MM.1S (cell line): ENCODE data around the gene UST.

Source experiments
- DNase-seq: peaks from one replicate; pipeline ENCODE4 v3.0.0-alpha.2; 2015
- H2AFZ ChIP-seq: fragments of 300-600 bp; sonication (generic); 2 replicates; pipeline ENCODE4 v1.6.0; 2016; ENCODE audit warnings: antibody characterized with exemption, low read length
- H3F3A ChIP-seq: fragments of 300-600 bp; sonication (generic); 2 replicates; pipeline ENCODE4 v1.6.1; 2016; ENCODE audit warnings: mild to moderate bottlenecking, antibody characterized with exemption, low read length, moderate library complexity, mixed read lengths; ENCODE audit not compliant: insufficient read depth
- H3K27ac ChIP-seq: fragments of 300-600 bp; sonication (generic); 2 replicates; pipeline ENCODE4 v1.5.1; 2016; ENCODE audit warnings: mild to moderate bottlenecking, low read length
- H3K27me3 ChIP-seq: fragments of 300-600 bp; sonication (generic); replicated peaks from 2 replicates; pipeline ENCODE4 v1.6.0; 2016; ENCODE audit warnings: low read length; ENCODE audit not compliant: insufficient read depth
- H3K36me3 ChIP-seq: fragments of 300-600 bp; sonication (generic); replicated peaks from 2 replicates; pipeline ENCODE4 v1.6.1; 2016; ENCODE audit warnings: mild to moderate bottlenecking, low read length, mixed read lengths; ENCODE audit not compliant: insufficient read depth
- H3K4me1 ChIP-seq: fragments of 300-600 bp; sonication (generic); 2 replicates; pipeline ENCODE4 v1.6.1; 2016; ENCODE audit warnings: low read length, mixed read lengths
- H3K4me2 ChIP-seq: fragments of 300-600 bp; sonication (generic); 2 replicates; pipeline ENCODE4 v1.6.0; 2016; ENCODE audit warnings: low read depth, low read length
- H3K4me3 ChIP-seq: fragments of 300-600 bp; sonication (generic); 2 replicates; pipeline ENCODE4 v1.5.1; 2016; ENCODE audit warnings: low read length, mixed read lengths
- H3K79me2 ChIP-seq: fragments of 300-600 bp; sonication (generic); 2 replicates; pipeline ENCODE4 v1.6.1; 2016; ENCODE audit warnings: mixed run types, low read length, mixed read lengths
- H3K9ac ChIP-seq: fragments of 300-600 bp; sonication (generic); 2 replicates; pipeline ENCODE4 v1.6.1; 2016; ENCODE audit warnings: low read length, mixed read lengths
- H3K9me2 ChIP-seq: fragments of 300-600 bp; sonication (generic); replicated peaks from 2 replicates; pipeline ENCODE4 v1.6.1; 2016; ENCODE audit warnings: mild to moderate bottlenecking, low read length, mixed read lengths; ENCODE audit not compliant: insufficient read depth
- H3K9me3 ChIP-seq: fragments of 300-600 bp; sonication (generic); replicated peaks from 2 replicates; pipeline ENCODE4 v1.6.1; 2016; ENCODE audit warnings: mild to moderate bottlenecking, low read length, mixed read lengths; ENCODE audit not compliant: insufficient read depth
- H4K20me1 ChIP-seq: fragments of 300-600 bp; sonication (generic); 2 replicates; pipeline ENCODE4 v1.6.1; 2016; ENCODE audit warnings: mild to moderate bottlenecking, low read length, moderate library complexity, mixed read lengths; ENCODE audit not compliant: insufficient read depth
- EZH2 ChIP-seq: fragments of 300-600 bp; sonication (generic); optimal IDR thresholded peaks from 2 replicates; pipeline ENCODE3; 2017; ENCODE audit warnings: low read depth, mild to moderate bottlenecking, antibody characterized with exemption, low read length, mixed read lengths
- EZH2phosphoT487 ChIP-seq: fragments of 300-600 bp; sonication (generic); IDR thresholded peaks from 2 replicates; pipeline ENCODE4 v1.6.1; 2018; ENCODE audit warnings: antibody characterized with exemption, low read length
- TF ChIP-seq, protein P1 (sequence below): fragments of 300-600 bp; sonication (generic); IDR thresholded peaks from 2 replicates; pipeline ENCODE4 v1.5.1; 2016; ENCODE audit warnings: antibody characterized with exemption, low read length, mixed read lengths

Gene UST

DNA sequence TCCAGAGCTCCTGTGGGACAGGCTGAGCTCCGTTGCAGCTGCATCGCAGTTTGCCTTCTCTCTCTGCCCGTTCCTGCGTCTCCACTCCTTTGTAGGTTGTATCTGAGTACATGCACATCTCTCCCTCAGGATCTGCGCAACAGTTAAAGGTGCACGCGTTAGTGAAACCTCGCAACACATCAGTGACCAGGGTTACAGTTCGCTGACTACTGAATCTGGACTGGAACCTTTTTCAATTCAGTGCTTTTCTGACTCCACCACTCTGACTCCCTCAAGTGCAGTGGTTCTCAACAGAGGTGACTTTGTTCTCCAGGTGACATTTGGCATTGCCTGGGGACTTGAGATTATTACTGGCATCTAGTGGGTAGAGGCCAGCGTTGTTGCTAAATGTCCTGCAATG, 44.0 kb downstream of the UST start:
- no peaks in the 10 kb centered on the region for H3K27me3 ChIP-seq
- no peak for TF ChIP-seq EZH2phosphoT487
- no peaks in the 10 kb centered on the region for H3K9me3 ChIP-seq
- no peak overlapping the region for H2AFZ ChIP-seq
- DNase-seq: no peak
- no peaks in the 10 kb centered on the region for H3K36me3 ChIP-seq
- no peaks in the 10 kb centered on the region for H3K79me2 ChIP-seq
- no peak overlapping the region for H3K4me2 ChIP-seq
- H3K4me3 ChIP-seq: no peak overlapping the region
- no peak overlapping the region for H3K9ac ChIP-seq
- no peaks in the 10 kb centered on the region for H3F3A ChIP-seq
- no peak overlapping the region for H3K27ac ChIP-seq
- H4K20me1 ChIP-seq: no peaks in the 10 kb centered on the region
- H3K9me2 ChIP-seq: no peaks in the 10 kb centered on the region
- no peaks in the 10 kb centered on the region for H3K4me1 ChIP-seq

DNA sequence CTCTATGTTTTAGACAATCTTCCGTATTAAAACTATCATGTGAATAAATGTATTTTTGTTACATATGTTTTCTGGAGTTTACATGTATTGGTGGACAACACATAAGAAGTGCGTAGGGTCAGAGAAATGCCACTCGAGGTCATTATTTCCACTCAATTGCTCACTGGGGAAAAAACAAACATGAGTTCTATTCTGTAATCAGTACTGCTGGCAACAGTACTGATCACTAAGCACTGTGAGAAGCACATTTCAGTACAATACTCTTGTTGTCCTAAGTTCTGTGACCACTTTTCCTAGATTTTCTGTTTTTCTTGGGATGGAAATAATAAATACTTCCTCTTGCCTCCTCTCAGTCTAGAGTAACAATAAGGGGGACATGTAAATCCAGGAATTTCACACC, 44.5 kb downstream of the UST start:
- Histone ChIP-seq H4K20me1 (no peaks in the 10 kb centered on the region), H3K9ac (no peak overlapping the region), H3K4me2 (no peak overlapping the region)

DNA sequence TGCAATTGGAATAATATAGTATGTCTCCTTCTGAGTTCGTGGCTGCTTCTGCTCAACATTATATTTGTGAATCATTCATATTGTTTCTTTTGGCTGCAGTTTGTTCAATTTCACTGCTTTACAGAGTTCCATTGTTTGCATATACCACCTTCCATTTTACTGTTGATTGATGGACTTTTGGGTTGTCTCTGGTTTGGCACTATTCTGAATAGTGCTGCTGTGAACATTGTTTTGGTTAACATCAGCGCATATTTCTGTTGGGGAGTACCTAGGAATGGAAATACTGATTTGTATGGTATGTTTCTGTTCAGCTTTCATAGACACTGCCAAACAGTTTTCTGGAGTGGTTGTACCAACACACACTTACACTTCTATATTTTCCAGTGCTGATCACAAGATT, 46.9 kb downstream of the UST start:
- Histone ChIP-seq H3K79me2 (no peaks in the 10 kb centered on the region), H4K20me1 (no peaks in the 10 kb centered on the region), H3K4me2 (no peak overlapping the region), H3K4me3 (no peak overlapping the region), H3K9me2 (no peaks in the 10 kb centered on the region), H3K4me1 (no peaks in the 10 kb centered on the region), H2AFZ (no peak overlapping the region), H3K27me3 (no peaks in the 10 kb centered on the region), H3K36me3 (no peaks in the 10 kb centered on the region), H3K27ac (no peak overlapping the region), H3K9me3 (no peaks in the 10 kb centered on the region), H3K9ac (no peak overlapping the region), H3F3A (no peaks in the 10 kb centered on the region)
- no peak for DNase-seq
- no peak for TF ChIP-seq EZH2
- TF ChIP-seq EZH2phosphoT487: no peak
- TF ChIP-seq, protein P1, sequence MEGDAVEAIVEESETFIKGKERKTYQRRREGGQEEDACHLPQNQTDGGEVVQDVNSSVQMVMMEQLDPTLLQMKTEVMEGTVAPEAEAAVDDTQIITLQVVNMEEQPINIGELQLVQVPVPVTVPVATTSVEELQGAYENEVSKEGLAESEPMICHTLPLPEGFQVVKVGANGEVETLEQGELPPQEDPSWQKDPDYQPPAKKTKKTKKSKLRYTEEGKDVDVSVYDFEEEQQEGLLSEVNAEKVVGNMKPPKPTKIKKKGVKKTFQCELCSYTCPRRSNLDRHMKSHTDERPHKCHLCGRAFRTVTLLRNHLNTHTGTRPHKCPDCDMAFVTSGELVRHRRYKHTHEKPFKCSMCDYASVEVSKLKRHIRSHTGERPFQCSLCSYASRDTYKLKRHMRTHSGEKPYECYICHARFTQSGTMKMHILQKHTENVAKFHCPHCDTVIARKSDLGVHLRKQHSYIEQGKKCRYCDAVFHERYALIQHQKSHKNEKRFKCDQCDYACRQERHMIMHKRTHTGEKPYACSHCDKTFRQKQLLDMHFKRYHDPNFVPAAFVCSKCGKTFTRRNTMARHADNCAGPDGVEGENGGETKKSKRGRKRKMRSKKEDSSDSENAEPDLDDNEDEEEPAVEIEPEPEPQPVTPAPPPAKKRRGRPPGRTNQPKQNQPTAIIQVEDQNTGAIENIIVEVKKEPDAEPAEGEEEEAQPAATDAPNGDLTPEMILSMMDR: no peak

More for the DNA sequence above, 44.5 kb downstream of the UST start:
- Histone ChIP-seq H3K27me3 (no peaks in the 10 kb centered on the region), H3K9me3 (no peaks in the 10 kb centered on the region), H2AFZ (no peak overlapping the region), H3K36me3 (no peaks in the 10 kb centered on the region), H3K79me2 (no peaks in the 10 kb centered on the region), H3F3A (no peaks in the 10 kb centered on the region), H3K4me1 (no peaks in the 10 kb centered on the region), H3K4me3 (no peak overlapping the region), H3K9me2 (no peaks in the 10 kb centered on the region), H3K27ac (no peak overlapping the region)
- no peak for DNase-seq
- TF ChIP-seq EZH2phosphoT487: no peak
- TF ChIP-seq, protein P1: no peak
- TF ChIP-seq EZH2: no peak

DNA sequence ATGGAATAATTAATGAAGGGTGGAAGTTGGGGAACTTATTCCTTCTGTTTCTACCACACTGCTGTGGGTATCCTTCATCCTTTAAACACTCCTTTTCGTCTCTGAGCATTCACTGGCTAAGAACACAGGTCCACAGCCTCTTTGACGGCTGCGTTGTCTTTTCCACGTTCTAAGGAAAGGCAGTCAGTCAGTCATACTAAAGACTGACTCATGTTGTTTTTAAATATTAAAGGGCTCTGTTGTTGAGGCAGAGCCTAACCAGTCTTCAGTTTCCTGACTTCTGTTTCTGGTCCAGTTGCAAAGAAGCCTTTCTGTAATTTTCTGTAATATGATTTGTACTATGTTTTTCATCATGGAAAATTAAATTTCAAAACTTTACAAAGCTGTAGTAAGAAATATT, 48.0 kb downstream of the UST start:
- Histone ChIP-seq H3K4me1 (no peaks in the 10 kb centered on the region), H3K9me3 (no peaks in the 10 kb centered on the region), H3K27me3 (no peaks in the 10 kb centered on the region), H2AFZ (no peak overlapping the region), H3K79me2 (no peaks in the 10 kb centered on the region), H3K36me3 (no peaks in the 10 kb centered on the region), H3F3A (no peaks in the 10 kb centered on the region), H3K4me2 (no peak overlapping the region), H4K20me1 (no peaks in the 10 kb centered on the region), H3K27ac (no peak overlapping the region), H3K4me3 (no peak overlapping the region), H3K9ac (no peak overlapping the region), H3K9me2 (no peaks in the 10 kb centered on the region)
- no peak for DNase-seq
- TF ChIP-seq, protein P1: no peak
- TF ChIP-seq EZH2phosphoT487 (no peak), EZH2 (no peak)
